HG03175 (cell line): ENCODE data around the gene RPL23.
"Not testable (repeated sequence)": the region's sequence is repeated elsewhere in the genome, so short reads cannot be mapped to it uniquely, and the experiment has no call there.

Source experiments
- ATAC-seq: cut with Tn5 transposase; IDR thresholded peaks from one replicate; pipeline ENCODE4 v1.9.1; 2021; ENCODE audit warnings: mild to moderate bottlenecking, moderate library complexity; ENCODE audit not compliant: unreplicated experiment

The RPL23 gene

DNA sequence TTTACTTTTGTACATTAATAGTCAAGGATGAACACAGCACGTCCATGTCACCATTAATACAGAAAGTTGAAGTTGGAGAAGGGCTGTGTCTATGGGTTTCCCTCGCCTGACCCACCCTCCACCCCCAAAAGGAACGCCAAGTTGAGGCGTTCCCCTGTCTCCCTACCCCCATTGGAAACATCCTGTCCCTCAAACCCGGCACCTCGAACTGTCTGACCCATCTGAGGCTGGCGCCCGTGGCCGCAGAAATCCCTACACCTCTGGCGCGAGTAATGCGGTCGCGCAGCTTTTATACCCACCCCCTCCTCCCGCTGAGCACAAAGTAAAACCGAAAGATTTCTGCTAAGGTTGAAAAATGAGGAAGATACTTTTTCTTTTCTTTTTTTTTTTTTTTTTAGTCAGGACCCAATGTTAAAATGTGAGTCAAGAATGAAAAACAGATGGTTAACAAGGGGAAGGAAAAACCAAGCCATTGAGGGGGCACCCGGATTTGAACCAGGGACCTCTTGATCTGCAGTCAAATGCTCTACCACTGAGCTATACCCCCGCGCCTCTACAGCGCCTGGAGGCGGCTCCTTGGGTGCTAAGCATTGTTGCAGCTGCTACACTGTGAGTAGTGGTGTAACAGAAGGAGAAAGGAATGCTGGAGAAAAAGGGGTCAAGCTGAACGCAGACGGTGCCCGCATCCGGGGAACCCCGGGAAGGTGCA, 15.4 kb upstream of the RPL23 start:
- peak; percentile 41 for ATAC-seq

GRCh38 chr17:38867968-38868816, 14.7 kb upstream of the RPL23 start:
- ATAC-seq: no peak

GRCh38 chr17:38867179-38867967, 13.9 kb upstream of the RPL23 start:
- no peak for ATAC-seq

DNA sequence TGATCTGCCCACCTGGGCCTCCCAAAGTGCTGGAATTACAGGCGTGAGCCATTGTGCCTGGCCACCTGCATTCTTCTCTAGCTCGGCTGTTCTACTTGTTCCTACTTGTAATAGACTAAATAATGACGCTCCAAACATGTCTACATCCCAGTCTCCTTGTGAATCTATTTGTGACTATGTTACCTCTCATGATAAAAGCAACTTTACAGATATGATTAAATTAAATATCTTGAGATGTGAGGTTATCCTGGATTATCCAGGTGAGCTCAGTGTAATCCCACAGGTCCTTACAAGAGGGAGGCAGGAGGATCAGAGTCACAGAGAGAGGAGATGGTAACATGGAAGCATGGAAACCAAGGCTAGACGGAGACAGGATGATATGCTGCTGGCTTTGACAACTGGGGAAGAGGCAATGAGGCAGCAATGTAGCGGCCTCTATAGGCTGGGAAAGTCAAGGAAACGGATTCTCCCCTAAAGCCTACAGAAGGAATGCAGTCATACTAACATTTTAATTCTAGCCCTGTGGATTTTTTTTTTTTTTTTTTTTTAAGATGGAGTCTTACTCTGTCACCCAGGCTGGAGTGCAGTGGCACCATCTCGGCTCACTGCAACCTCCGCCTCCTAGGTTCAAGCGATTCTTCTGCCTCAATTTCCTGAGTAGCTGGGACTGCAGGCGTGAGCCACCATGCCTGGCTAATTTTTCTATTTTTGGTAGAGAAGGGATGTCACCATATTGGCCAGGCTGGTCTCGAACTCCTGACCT, 11.3 kb upstream of the RPL23 start:
- ATAC-seq: no peak

GRCh38 chr17:38861399-38861843, 7.9 kb upstream of the RPL23 start:
- ATAC-seq: no peak

- no peak for ATAC-seq
Observed at GRCh38 chr17:38857271-38857670, 3.8 kb upstream of the RPL23 start.

- ATAC-seq: not testable (repeated sequence)
Observed at GRCh38 chr17:38855101-38855714, 1.7 kb upstream of the RPL23 start.

DNA sequence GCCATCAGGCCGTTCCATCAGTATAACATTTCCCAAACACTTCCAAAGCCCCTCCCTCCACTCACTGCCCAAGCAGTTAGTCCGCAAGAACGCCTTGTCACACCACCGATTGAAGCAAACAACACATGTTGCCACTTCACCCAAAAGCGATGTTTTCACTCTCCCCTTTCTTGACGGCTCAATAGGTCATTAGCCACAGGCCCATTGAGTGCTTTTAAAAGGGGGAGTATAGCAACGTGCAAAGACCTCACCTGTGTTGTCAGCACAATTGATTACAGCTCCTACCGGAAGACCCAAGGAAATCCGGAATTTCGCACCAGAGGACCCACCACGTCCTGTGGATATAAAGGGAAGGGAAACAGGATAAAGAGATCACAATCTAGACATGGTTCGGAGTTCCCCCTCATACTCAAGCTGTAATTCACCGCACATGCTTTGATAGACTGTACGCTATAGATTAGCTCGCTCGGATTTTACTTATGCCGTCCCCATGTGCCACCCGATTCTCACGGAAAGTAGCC, 690 bp downstream of the RPL23 start:
- ATAC-seq: no peak

DNA sequence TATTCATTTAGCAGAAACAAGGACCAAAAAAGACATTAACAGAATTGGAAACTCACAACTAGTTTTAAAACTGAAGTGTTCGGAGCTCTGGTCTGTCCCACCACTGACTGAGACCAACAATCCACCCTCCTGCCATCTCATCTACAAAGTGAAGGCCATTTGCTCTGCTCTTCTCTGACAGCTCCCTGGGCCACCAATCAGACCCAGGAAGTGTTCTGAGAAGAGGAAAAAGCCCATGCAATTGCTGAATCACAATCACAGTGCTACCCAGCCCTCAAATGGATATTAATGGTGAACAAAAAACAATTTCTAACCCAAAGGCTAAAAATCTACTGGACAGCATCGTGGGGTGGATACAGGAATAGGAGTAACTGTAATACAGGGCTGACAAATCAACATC, 2.1 kb downstream of the RPL23 start:
- ATAC-seq: no peak

DNA sequence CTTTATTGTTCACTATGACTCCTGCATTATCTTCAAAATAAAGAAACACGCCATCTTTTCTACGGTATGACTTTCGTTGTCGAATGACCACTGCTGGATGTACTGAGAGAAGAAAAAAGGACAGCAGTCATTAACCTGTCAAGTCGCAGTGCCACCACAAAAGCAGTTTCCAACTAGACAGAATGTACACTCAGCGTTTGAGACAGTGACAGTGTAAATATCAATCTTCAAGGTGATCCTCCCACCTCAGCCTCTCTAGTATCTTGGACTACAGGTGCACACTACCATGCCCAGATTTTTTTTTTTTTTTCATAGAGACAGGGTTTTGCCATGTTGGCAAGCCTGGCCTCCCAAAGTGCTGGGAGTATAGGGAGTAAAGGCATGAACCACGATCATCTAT, 3.1 kb downstream of the RPL23 start:
- ATAC-seq: no peak

DNA sequence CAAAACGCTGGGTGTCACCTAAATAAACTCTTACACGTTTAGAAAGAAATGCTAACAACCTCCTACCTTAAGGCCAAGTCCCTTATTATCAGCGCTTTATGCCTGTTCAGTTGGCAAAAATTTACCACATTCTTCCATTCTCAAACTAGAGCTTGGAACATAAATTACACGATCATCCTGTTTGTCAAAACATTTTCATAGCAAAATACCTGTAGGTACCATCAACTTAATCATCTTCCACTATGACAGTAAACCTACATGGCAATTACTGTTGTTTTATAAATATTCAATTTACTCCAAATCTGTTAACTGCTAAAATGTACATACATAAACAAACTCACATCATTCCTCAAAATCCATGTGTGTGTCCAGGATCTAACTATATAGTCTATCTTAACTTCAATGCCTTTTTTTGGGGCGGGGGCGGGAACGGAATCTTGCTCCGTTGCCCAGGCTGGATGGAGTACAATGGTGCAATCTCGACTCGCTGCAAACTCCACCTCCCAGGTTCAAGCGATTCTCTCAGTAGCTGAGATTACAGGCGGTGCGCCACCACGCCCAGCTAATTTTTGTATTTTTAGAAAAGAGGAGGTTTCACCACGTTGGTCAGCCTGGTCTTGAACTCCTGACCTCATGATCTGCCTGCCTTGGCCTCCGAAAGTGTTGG, 4.4 kb downstream of the RPL23 start:
- no peak for ATAC-seq

- ATAC-seq: no peak
Observed at GRCh38 chr17:38848557-38848891, 5.0 kb downstream of the RPL23 start.

GRCh38 chr17:38844261-38844757, 9.2 kb downstream of the RPL23 start:
- ATAC-seq: no peak

- no peak for ATAC-seq
Observed at GRCh38 chr17:38825762-38826247, 27.7 kb downstream of the RPL23 start.

DNA sequence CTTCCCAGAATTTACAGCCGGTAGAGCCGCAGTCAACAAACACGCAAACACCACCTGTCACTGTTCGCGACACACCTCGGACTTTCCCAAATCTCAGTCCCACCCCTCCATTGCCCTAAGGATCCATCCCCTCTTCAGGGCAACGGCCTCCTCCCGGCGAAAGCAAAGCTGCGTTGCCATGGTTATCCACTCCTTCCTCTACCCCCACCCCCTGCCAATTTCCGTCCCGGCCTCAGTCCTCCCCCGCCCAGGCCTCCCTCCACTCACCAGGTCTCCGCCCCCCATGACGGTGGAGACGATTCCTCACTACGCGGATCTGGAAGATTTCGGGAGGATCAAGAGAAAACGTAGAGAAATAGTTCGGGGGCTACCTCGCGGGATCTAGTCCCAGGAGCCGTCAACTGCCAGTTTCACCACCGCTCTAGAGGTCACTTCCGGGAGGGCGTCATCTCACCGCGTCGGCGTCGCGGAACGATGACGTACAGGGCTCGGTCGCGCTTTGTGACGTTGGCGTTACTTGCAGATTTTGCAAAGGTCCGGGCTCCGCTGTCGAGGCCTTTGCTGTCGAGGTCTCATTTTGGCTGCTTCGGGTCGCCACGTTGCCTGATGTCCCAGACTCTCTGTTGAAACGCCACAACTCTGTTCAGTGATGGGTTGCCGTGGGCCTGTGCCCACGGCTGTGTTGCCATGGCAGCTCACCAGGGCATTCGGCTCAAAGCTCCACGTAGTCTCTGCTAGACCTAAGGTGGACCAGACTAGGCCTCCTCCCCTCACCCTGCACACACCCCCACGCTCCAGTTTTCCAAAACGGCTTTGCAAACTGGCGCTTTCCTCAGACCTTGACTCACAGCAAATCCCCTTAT, 28.4 kb downstream of the RPL23 start, which contains the start of gene CWC25:
Gene CWC25 (minus strand): TSS at position 423 of the 863 bp plus-strand sequence. CDS start 138 bp downstream, at position 285.
- peak; percentile 85 for ATAC-seq

- ATAC-seq: no peak
Observed at GRCh38 chr17:38815576-38816193, 37.8 kb downstream of the RPL23 start.

DNA sequence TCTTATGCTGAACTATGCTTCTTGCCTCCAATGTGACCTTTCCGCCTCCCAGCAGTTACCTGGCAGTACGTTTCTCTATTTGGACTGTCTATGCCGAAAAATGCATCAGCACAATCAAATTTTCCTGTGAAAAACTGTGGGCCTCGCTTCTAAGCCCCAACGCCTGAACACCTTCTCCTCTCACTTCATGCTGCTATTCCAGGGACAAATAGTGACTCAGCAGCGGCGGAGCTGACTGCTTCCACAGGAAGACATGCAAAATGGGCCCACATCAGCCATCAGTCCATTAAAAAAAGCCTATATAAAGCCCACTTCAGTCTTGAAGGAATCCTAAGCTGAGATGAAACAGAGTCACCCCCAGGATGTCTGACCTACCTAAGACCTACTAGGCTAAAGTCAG, 43.7 kb downstream of the RPL23 start:
- no peak for ATAC-seq
